SIG-M5 (cell line): ENCODE data around the gene ITM2C.

Experiments
- DNase-seq: peaks from one replicate; lab custom pipeline; 2025; lab: John Stamatoyannopoulos, UW

ITM2C gene

DNA sequence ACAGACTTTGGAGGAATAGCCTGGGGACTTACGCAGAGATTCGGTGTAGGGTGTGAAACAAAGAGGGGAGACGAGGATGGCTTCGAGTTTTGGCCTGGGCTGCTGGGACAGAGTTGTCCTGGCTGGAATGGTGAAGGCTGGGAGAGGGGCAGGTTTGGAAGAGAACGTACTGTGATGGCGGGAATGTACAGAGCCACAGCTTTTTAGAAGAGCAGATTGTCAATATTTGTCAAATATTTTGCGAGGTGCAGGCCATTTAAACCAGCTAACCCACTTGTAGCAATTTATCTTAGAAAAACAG lies 14.4 kb upstream of the ITM2C start:
- no peak for DNase-seq

DNA sequence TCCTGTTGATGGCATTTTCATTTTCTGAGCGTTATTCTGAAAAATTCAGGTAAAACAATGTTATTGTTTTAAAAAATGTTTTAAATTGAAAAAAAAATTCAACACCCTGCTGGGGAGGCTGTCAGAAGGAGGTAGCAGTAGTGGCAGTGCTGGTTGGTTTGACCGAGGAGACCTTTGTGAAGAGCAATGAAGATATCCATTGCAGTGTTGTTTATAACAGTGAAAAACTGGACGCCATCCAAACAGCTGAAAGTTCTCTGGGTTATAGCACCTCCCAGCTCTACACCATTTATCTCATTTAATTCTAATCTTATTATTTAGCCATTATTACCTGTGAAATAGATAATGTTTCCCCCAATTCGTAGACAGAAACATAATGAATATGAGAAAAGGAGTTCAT lies 12.6 kb upstream of the ITM2C start:
- DNase-seq = no peak

DNA sequence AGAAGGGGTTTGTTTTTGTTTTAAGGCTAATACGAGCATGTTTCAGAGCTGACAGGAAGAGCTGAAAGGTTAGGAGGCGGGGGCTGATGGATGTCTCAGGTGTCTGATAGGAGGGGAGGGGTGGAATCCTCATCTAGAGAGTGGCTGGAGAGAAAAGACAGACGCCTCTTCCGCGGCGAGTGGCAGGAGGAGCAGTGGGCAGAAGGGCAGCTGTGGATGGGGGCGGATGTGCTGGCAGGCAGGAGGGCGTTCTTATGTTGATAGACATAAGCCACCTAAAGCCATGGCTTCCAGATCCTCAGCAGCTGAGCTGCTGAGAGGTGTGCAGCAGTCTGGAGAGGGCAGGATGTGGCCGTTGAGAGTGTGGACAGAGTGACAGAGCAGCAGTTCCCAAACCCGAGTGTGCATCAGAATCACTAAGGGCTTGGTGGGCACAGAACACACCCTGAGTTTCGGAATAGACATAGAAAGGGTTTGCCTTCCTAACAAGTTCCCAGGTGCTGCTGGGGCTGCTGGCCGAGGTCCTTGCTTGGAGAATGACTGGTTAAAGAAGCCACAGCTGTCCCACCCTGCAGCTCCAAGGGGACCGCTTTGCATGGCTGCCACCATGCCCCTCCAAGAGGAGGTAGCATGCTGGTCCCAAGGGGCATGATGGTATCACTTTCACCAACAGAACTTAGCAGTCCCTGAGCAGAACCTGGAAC lies 3.0 kb upstream of the ITM2C start:
- DNase-seq = no peak

DNA sequence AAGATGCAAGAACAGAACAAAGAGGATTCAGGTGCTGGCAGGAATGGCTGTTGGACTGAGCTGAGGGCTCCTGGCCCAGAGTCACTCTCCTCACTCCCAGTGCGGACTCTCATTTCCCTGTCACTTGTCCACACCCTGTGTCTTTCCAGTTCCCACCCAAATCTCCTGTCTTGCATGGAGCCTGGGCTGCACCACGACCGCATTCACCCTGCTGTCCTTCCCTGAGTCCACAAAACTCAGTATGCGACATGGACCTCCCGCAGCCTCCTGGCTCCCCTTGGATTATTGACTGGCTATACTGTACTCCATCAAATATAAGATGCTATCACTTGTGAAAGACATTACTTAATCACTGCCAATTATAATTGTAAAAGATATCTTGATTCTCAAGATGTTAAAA lies 2.5 kb upstream of the ITM2C start:
- no peak for DNase-seq

DNA sequence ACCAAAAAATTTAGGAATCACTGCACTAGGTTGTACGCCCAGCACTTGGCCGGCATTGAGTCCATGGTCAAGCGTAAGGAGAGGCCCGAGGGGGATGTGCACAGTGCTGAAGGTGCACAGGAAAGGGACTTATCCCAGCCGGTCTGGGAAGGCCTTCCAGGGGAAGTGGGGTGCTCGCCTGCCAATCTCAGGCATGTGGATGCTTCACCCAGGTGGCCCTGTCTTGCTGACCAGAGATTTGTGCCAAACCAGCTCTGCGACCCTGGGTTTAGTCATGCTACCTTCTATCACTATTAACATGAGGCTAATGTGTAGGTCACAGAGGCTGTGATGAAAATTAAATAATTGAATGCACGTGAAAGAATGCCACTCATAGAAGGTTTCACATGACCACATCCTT lies 1.7 kb upstream of the ITM2C start:
- no peak for DNase-seq

DNA sequence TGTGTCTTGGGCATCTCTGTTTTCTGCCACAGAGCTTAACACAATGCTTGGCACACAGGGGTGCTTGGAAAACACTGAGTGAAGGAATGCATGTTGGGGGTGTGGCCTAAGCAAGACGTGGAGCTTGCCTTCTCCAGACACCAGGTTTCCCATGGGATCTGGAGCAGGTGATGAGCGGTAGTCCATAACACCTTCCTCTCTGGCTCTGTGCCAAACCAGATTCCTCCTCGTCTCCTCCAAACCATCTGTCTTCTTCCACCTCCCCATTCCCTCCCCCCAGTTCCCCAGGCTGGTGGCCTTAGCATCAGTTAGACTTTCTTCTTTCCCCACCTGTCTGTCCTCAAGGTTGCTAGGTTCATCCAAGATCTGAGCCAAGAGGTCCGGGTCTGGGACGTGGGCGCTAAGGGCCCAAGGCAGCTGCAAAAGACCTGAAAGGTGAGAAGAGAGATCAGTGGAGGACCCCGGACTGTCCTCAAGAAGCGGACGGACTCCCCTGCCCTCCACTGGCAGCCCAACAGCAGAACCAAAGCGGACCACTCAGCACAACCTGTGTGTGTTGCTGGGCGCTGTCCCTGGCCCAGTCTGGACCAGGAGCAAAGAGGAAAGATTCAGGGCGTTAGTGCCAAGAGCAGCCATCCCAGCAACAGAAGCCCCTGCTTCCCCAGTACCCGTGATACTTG lies 1.2 kb upstream of the ITM2C start:
- no peak for DNase-seq

- no peak for DNase-seq
Measured at GRCh38 chr2:230864122-230864604, 579 bp upstream of the ITM2C start.

- DNase-seq = no peak
Measured at GRCh38 chr2:230865307-230865765, 594 bp downstream of the ITM2C start.

- DNase-seq = no peak
Measured at GRCh38 chr2:230865766-230866755, 1.3 kb downstream of the ITM2C start.

- DNase-seq = peak; percentile 23
Measured at GRCh38 chr2:230866756-230867523, 2.2 kb downstream of the ITM2C start.

DNA sequence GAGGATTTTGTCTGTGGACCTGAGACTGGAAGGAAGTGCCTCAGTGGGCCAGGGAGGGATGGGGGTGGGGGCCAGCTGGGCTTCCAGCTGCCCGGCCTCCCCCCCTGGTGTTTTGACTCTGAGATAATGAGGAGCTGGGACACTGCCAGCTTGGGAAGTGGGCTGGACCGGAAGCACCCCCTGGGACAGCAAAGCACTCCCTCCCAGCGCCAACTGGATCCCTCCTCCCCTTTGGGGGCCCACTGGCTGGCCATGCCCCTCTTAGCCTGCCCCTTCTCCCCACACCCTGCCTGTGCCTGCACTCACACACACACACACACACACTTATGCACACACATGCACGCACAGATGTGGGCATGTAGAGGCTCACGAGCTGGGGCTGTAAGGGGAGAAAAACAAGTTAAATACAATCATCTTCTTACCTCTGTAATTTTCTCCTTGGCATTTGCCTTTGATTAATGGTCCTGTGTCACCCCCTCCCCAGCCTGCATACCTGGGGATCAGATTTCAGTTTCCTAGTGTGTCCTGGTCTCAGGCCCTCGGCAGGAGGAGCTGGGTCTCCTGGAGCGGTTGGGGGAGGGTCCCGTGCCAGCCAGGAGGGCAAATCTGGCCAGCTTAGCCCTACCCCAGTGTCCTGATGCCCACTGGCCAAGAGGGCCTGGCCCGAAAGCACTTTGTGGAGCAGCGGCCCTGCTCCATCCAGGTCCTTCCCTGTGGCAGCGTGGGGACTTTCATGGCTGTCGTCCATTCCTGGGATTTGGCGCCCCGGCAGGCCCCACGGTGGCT lies 3.6 kb downstream of the ITM2C start:
- no peak for DNase-seq

- no peak for DNase-seq
Measured at GRCh38 chr2:230868947-230869913, 4.5 kb downstream of the ITM2C start.

- no peak for DNase-seq
Measured at GRCh38 chr2:230869914-230870543, 5.3 kb downstream of the ITM2C start.

DNA sequence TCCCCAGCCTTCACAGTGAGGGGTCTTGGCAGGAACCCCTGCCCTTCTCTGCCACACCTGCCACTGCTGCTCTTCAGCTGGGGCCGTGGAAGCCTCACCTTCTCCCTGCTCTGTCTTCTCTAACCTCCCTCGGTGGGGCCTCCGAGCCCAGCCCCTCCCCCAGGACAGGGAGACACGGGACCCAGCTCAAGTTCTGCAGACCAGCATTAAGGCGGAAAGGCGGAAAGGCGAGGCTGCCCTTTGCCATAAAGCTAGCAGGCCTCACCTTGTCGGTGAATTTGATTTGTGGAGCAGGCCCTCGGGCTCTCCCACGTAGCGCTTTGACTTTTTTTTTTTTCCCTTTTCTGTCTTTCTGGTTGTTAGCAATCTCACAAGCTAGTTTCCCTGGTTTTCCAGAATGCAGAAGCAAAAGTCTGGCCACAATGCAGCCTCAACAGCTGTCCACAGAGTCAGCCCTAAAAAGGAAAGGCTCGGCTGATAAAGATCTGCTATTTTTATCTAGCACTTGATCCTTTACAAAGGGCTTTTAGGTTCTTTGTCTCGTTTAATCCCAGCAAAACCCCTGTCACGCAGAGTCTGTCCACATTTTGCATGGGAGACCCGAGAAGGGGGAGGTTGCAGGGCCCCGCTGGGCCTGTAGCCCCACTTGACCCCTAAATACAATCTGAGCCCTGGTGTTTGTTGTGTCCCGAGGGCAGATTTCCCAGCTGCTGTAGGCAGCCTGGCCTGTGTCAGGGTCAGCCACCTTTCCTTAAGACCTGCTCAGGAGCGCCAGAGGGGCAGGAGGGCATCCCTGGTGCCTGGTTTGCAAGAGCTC lies 6.0 kb downstream of the ITM2C start:
- no peak for DNase-seq

- DNase-seq = no peak
Measured at GRCh38 chr2:230871361-230872150, 6.8 kb downstream of the ITM2C start.

- DNase-seq = no peak
Measured at GRCh38 chr2:230872151-230872967, 7.6 kb downstream of the ITM2C start.
